NCI-H1694 treated with DMSO at 0.1 percent for 48 hours (cell line): ENCODE results near the gene KPTN.

Source experiments
- DNase-seq: peaks from one replicate; lab custom pipeline; 2025; lab: John Stamatoyannopoulos, UW

Gene KPTN

GRCh38 chr19:47435196-47435595 is 48.8 kb downstream of the KPTN start:
- DNase-seq = no peak

DNA sequence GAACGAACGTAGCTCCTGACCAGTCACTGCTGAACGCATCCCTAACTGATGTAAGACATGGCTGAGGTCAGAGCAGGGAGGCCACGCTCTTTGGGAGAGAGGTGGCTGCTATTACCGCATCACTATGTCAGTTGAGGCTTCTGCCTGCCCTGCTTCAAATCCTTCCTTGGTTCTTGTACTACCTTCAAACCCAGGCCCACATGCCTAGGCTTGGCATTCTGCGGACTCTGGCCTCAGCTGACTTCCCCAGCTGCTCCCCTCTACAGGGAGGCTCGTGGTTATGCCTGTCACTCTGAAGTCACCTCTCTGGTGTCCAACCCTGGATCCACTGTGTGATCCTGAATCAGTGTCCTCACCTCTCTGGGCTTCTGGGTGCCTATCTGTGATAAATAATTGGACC is 49.9 kb downstream of the KPTN start:
- no peak for DNase-seq

DNA sequence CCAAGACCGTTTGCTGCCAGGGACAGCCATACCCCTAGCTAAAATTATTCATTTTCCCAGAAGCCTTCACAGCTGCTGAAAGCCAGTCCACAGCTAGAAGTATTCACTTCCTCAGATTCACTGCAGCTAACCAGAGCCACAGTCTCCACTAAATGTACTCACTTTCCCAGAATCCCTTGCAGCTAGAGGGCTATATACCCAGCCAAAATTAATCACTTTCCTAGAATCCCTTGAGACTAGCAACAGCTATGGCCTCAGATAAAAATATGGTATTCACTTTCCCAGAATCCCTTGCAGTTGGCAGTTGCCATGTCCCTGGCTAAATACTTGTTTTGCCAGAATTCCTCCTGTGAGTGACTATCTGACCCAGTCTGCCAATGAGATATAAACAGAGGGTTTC is 50.9 kb downstream of the KPTN start:
- no peak for DNase-seq

GRCh38 chr19:47432499-47432898 is 51.5 kb downstream of the KPTN start:
- DNase-seq = no peak

- DNase-seq = no peak
Observed at GRCh38 chr19:47432091-47432490, 51.9 kb downstream of the KPTN start.

DNA sequence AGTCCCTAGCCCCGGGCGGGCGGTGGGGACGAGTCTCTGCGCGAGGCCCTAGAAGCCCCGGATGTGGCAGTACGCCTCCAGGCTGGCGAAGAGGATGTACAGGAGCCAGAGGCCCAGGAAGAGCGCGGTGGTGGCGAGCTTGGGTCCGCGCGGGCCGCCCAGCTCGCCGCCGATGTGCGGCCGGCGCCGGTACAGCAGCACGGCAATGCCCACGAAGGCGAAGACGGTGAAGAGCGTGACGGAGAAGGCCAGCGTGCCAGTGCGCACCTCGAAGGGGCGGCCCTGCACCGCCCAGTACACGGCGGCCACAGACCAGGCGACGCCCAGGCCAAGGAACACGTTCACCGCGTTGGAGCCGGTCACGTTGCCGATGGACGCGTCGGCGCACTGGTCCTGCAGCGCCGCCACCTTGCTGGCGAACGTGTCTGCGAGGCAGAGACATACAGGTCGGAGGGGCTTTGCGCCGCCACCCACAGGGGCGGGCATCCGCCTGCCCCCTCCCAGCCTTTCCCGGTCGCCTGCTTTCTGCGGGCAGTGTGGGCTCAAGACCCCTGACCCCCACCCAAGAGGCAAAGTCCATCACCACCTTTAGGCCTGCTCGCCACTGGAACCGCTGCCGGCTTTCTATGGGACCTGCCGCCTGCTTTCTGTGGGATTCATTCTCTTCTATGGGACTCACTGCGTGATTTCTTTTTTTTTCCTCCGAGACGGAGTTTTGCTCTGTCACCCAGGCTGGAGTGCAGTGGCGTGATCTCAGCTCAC is 53.8 kb downstream of the KPTN start:
- DNase-seq = no peak

GRCh38 chr19:47429140-47429793 is 54.8 kb downstream of the KPTN start:
- DNase-seq = no peak

DNA sequence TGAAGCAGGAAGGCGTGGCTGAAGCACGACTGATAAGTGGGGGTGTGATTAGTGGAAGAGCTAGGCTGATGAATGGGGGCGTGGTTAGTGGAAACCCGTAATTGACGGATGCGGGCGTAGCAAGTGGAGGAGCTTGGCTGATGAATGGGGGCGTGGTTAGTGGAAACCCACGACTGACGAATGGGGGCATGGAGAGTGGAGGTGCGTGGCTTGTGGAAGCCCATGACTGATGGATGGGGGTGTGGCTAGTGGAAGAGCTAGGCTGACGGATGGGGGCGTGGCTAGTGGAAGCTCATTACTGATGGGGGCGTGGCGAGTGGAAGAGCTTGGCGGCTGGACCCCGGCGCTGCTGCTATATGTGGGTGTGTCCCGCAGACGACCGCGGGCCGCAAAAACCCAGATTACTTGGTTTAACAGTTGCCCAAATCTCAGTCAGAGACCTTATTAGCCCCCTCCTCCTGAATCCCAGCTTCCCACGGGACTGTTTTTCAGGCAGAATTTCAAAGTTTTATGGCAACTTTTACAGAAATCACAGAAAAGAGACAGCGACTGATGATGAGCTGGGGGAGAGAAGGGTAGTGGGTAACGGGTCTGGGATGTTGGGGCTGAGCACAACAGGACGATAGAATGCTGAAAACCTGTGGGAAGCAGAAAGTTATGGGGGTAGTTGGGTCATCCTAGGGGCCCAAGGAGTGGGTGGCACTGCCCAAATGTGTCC is 55.7 kb downstream of the KPTN start:
- DNase-seq = peak; percentile 99

- peak; percentile 83 for DNase-seq
Observed at GRCh38 chr19:47427241-47428176, 56.5 kb downstream of the KPTN start.
